ENCODE data around the gene UPB1. TPM values are rescaled to one million over a fixed set of nuclear protein-coding genes. Genes with fewer than 3 reads are reported as not detected.

UPB1 gene
- total RNA-seq, 4 donors from 2014 or later: 0.80 TPM; not detected in 3

DNA sequence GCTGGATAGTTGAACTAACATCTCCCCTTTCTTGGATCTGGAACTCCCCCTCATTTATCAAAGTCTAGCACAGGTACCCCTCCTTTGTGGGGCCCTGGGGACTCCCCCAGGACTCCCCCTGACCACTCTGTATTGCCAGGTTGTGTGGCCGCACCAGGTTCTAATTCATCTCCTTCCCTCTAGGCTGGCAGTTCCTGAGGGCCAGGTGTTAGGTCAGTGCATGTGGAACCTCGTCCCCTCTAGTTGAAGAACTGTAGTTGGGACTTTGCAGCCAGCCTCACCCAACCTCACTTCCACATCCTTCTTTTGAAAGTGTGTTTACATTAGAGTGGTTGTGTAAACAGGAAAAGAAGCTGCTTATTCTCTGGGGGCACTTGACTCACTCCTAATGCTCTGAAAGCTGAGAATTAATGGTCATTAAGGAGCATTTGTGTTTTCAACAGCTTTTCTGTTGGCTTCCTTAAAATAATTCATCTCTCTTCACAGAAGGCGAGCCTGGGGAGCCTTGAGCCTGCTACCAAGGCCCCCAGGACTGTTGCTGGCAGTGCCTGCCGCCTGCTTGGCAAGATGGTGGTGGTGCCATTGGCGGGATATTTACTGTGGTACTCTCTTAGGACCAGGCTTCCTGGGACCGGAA lies 11.8 kb downstream of the UPB1 start:
- H3K4me1 ChIP-seq: peaks cover 0 to 45% (median 2%) of the 10 kb centered on the region in 4 donors
- H3K9me3 ChIP-seq: no peaks in the 10 kb centered on the region
- no peak overlapping the region for H3K4me3 ChIP-seq
- H3K36me3 ChIP-seq: no peaks in the 10 kb centered on the region
- TF ChIP-seq POLR2A (IDR thresholded peaks at IDR 0.05): no peak
- TF ChIP-seq, protein P1, sequence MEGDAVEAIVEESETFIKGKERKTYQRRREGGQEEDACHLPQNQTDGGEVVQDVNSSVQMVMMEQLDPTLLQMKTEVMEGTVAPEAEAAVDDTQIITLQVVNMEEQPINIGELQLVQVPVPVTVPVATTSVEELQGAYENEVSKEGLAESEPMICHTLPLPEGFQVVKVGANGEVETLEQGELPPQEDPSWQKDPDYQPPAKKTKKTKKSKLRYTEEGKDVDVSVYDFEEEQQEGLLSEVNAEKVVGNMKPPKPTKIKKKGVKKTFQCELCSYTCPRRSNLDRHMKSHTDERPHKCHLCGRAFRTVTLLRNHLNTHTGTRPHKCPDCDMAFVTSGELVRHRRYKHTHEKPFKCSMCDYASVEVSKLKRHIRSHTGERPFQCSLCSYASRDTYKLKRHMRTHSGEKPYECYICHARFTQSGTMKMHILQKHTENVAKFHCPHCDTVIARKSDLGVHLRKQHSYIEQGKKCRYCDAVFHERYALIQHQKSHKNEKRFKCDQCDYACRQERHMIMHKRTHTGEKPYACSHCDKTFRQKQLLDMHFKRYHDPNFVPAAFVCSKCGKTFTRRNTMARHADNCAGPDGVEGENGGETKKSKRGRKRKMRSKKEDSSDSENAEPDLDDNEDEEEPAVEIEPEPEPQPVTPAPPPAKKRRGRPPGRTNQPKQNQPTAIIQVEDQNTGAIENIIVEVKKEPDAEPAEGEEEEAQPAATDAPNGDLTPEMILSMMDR (IDR thresholded peaks at IDR 0.05): no peak
- peak overlapping the region in 2 of 4 donors; percentile 6 to 47 for H3K27ac ChIP-seq
- DNase-seq: no peak
- H3K27me3 ChIP-seq: no peaks in the 10 kb centered on the region

GRCh38 chr22:24507716-24508115 lies 12.6 kb downstream of the UPB1 start:
- Histone ChIP-seq H3K27me3 (no peaks in the 10 kb centered on the region), H3K27ac (no peak overlapping the region), H3K36me3 (no peaks in the 10 kb centered on the region), H3K4me3 (no peak overlapping the region), H3K4me1 (peaks cover 0 to 45% (median 3%) of the 10 kb centered on the region in 4 donors), H3K9me3 (no peaks in the 10 kb centered on the region)
- peak in 1 of 3 donors; percentile 22 for DNase-seq
- no peak for TF ChIP-seq POLR2A (IDR thresholded peaks at IDR 0.05)
- TF ChIP-seq, protein P1 (IDR thresholded peaks at IDR 0.05): no peak

- Histone ChIP-seq H3K27me3 (no peaks in the 10 kb centered on the region), H3K27ac (peak overlapping the region in 2 of 4 donors; percentile 31 to 50), H3K4me1 (peaks cover 0 to 37% (median 3%) of the 10 kb centered on the region in 4 donors), H3K4me3 (no peak overlapping the region), H3K36me3 (no peaks in the 10 kb centered on the region), H3K9me3 (no peaks in the 10 kb centered on the region)
- peak in 1 of 3 donors; percentile 58 for DNase-seq
- no peak for TF ChIP-seq POLR2A (IDR thresholded peaks at IDR 0.05)
- TF ChIP-seq, protein P1 (IDR thresholded peaks at IDR 0.05): no peak
These were observed 15.8 kb downstream of the UPB1 start for GRCh38 chr22:24510637-24511625.

DNA sequence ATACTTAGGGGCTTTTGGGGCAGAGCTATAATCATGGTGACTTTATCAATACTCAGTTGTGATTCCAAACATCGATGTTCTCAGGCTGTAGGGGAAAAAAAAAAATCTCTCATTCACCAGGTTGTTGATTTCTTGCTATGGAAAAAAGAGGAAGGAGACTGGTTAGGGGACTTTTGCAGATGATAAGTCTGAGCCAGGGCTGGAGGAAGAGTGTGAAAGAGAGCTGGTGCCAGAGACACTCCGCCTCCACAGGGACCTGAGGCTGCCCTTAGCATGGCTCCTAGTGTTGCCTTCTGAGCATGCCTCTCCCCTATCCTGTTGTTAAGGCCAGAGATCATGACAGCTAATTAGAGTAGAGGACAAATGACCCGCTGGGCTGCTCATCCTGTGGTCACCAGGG lies 16.9 kb downstream of the UPB1 start:
- Histone ChIP-seq H3K9me3 (no peaks in the 10 kb centered on the region), H3K4me1 (peaks cover 0 to 32% (median 5%) of the 10 kb centered on the region in 4 donors), H3K27ac (no peak overlapping the region), H3K27me3 (no peaks in the 10 kb centered on the region), H3K4me3 (no peak overlapping the region), H3K36me3 (no peaks in the 10 kb centered on the region)
- no peak for DNase-seq
- TF ChIP-seq, protein P1 (IDR thresholded peaks at IDR 0.05): no peak
- no peak for TF ChIP-seq POLR2A (IDR thresholded peaks at IDR 0.05)

DNA sequence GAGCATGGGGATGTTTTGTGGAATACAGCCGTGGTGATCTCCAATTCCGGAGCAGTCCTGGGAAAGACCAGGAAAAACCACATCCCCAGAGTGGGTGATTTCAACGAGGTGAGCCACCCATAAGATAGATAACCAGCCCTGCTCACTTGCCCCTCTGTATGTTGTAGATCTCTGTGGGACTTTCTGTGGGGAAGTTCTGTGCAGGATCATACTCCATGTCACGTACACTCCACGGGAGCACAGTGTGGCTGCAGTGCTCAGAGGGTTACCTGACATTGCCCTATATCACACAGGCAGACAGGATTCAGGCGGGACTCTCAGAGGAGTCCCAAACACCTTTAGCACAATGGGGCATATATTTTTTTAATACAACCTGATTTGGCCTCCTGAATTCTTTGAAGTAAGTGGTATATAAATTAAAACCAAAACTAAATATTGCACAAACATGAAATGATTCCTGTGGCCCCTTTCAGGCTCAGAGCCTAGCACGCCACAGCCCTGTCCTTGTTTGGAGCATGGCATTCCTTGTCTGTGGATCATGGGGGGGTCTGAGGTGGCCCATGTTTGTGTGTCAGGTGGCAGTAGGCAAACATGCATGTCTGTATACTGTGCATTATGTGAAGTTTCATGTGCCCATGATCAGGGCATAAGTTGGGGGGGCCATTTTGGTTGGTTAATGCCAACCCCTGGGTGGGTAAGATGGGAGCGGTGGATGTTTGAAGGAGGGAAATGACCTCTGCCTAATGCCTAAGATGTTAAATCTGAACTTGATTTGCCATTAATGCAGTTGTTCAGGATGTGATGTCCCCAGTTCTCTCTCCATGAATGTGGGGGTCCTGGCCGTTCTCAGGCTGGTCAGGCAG lies 18.5 kb downstream of the UPB1 start:
- no peak for TF ChIP-seq POLR2A (IDR thresholded peaks at IDR 0.05)
- TF ChIP-seq, protein P1 (IDR thresholded peaks at IDR 0.05): no peak
- DNase-seq: no peak
- H3K36me3 ChIP-seq: no peaks in the 10 kb centered on the region
- H3K4me1 ChIP-seq: peaks cover 0 to 25% (median 5%) of the 10 kb centered on the region in 4 donors
- no peaks in the 10 kb centered on the region for H3K27me3 ChIP-seq
- no peak overlapping the region for H3K4me3 ChIP-seq
- H3K27ac ChIP-seq: peak overlapping the region in 1 of 4 donors; percentile 4
- H3K9me3 ChIP-seq: no peaks in the 10 kb centered on the region

Measured in Peyer's patch (tissue), 4 donors.